Tibial artery (tissue), 4 donors: Measurements from ENCODE around the gene ABLIM3.
A peak's percentile ranks its signal among the peaks of the same experiment; 100 is the strongest.

Experiments used
- DNase-seq, 2 donors: peaks; one replicate each; pipeline ENCODE4 v3.0.0-alpha.2; 2019
- H3K27ac ChIP-seq, 2 donors: fragments of 200-600 bp; sonication (generic) in 1 of 2; 1 replicate in 1 of 2; 2 replicates in 1 of 2; pipeline ENCODE4 v1.5.1; 2018 to 2019; ENCODE audit warnings: mild to moderate bottlenecking in 1 of 2
- H3K27me3 ChIP-seq, 2 donors: fragments of 200-600 bp; sonication (generic) in 1 of 2; one replicate each; pipeline versions ENCODE4 v1.5.1 to v1.6.0; 2016 to 2019
- H3K36me3 ChIP-seq, 3 donors: fragments of 200-600 bp; sonication (generic) in 2 of 3; one replicate each; pipeline ENCODE4 v1.5.1; 2016 to 2019; ENCODE audit warnings: mild to moderate bottlenecking in 2 of 3
- H3K4me1 ChIP-seq, 4 donors: fragments of 200-600 bp; sonication (generic) in 2 of 4; 1 replicate in 3 of 4; 2 replicates in 1 of 4; pipeline ENCODE4 v1.5.1; 2016 to 2019
- H3K4me3 ChIP-seq, 2 donors: fragments of 200-600 bp; sonication (generic) in 1 of 2; 1 replicate in 1 of 2; 2 replicates in 1 of 2; pipeline ENCODE4 v1.5.1; 2018 to 2019; ENCODE audit warnings: mild to moderate bottlenecking in 2 of 2
- H3K9me3 ChIP-seq, 3 donors: fragments of 200-600 bp; sonication (generic) in 1 of 3; one replicate each; pipeline ENCODE4 v1.5.1; 2016 to 2019
- intact Hi-C: fragments of 100-400 bp; cut with DNase I; formaldehyde crosslinking; loops from one replicate; pipeline ENCODE4 v1.15.0; 2023; ENCODE audit warnings: low total_unique reads
- TF ChIP-seq, protein P1 (sequence below), 2 experiments: fragments of 200-600 bp in 1 of 2; fragments of 450-650 bp in 1 of 2; IDR thresholded peaks; one replicate each; pipeline ENCODE4 v1.5.1; 2017 to 2019; ENCODE audit warnings: antibody characterized with exemption in 2 of 2, mild to moderate bottlenecking in 1 of 2, moderate library complexity in 1 of 2

Gene ABLIM3

DNA sequence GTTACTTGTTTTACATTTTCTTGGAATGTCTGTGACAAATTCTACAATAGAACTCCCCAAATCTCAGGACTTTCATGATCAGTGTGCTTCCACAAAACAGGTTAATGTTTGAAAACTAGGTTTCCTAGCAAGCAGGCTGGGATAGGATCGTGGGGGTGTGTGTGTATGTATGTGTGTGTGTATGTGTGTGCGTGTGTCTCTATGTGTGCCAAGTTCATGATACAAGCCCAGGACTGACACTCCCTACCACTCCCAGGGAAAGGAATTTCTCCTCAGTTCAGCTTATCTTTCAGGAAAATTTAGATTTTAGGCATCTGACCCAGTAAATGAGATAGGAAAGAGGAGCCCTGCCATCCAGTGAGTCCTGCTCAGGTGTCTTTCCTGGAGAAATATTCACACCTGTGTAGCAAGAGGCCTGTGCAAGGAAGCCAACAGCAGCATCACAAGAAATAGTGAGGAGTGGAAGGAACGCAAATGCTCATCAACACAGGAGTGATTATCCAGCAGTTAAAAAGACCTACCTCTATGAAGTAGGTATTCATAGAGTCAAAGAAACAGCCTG, 13.8 kb upstream of the ABLIM3 start:
- Histone ChIP-seq H3K27ac (no peak overlapping the region), H3K4me3 (no peak overlapping the region), H3K9me3 (peaks cover 0 to 6% (median 4%) of the 10 kb centered on the region in 3 donors), H3K27me3 (peaks cover 0 to 3% of the 10 kb centered on the region in 2 donors), H3K4me1 (no peaks in the 10 kb centered on the region), H3K36me3 (no peaks in the 10 kb centered on the region)
- intact Hi-C loops = no loop called here
- DNase-seq = no peak
- TF ChIP-seq, protein P1, sequence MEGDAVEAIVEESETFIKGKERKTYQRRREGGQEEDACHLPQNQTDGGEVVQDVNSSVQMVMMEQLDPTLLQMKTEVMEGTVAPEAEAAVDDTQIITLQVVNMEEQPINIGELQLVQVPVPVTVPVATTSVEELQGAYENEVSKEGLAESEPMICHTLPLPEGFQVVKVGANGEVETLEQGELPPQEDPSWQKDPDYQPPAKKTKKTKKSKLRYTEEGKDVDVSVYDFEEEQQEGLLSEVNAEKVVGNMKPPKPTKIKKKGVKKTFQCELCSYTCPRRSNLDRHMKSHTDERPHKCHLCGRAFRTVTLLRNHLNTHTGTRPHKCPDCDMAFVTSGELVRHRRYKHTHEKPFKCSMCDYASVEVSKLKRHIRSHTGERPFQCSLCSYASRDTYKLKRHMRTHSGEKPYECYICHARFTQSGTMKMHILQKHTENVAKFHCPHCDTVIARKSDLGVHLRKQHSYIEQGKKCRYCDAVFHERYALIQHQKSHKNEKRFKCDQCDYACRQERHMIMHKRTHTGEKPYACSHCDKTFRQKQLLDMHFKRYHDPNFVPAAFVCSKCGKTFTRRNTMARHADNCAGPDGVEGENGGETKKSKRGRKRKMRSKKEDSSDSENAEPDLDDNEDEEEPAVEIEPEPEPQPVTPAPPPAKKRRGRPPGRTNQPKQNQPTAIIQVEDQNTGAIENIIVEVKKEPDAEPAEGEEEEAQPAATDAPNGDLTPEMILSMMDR (IDR thresholded peaks at IDR 0.05) = no peak

DNA sequence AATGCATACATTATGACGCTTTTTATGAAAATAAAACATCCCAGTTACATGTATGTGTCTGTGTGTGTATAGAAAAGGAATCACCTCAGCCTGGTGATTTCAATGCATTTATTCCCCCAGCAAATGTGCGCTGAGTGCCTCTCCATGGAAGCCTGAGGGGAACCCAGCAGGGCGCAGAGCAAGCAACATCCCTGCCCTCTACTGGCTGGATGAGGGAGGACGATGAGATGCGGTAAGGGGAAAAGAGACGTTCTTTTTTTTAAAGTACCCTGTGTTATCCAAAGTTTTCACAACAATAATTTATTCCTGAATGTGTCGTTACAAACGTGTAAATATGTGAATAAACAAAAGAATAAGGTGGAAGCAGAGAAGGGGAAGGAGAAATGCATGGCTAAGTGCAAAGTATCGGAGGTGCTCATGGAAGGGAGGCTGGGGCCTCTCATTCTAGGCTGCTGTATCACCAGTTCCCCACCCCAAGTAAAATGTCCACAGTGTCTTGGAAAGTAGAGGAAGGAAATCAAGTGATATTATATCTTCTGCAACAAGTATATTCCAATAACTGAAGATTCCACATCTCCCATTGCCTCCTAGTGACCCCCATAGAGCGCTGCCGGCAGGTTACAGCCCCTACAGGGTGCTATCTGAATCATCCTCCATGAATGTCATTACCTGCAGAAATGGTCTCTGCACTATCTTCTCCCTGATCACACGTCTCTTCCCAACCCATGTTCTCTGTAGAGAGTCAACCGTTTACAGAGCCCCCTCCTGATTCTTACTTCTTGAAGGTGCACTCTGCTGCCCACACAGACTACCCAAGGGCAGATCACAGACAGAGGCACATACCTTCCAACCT, 13.0 kb upstream of the ABLIM3 start:
- Histone ChIP-seq H3K4me1 (no peaks in the 10 kb centered on the region), H3K9me3 (peaks cover 0 to 2% (median 0%) of the 10 kb centered on the region in 3 donors), H3K4me3 (no peak overlapping the region), H3K27me3 (peaks cover 0 to 3% of the 10 kb centered on the region in 2 donors), H3K27ac (no peak overlapping the region), H3K36me3 (no peaks in the 10 kb centered on the region)
- TF ChIP-seq, protein P1 (IDR thresholded peaks at IDR 0.05) = peak in 1 of 2 experiments; percentile 37
- no peak for DNase-seq
- intact Hi-C loops = no loop called here

DNA sequence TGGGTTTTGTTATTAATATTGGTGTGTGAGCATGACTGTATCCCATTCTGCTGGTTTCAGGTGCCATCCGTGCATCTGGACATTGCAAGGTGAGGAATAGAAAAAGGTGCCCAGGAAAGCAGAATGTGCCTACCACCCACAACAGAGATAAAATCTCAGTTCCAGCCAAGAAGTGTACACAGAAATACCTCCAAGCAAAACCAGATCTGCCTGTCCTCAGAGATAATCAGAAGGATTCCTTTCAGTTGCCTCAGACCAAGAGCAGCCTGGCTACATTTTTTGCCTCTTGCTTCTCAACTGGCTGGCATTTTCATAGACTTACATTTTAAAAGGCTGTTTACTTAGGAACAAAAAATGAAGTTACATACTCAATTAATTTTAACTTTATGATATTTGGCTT, 12.1 kb upstream of the ABLIM3 start:
- TF ChIP-seq, protein P1 (IDR thresholded peaks at IDR 0.05) = no peak
- intact Hi-C loops = no loop called here
- no peak for DNase-seq
- Histone ChIP-seq H3K9me3 (no peaks in the 10 kb centered on the region), H3K27ac (no peak overlapping the region), H3K27me3 (peaks cover 0 to 3% of the 10 kb centered on the region in 2 donors), H3K36me3 (no peaks in the 10 kb centered on the region), H3K4me1 (peaks cover 0 to 4% (median 0%) of the 10 kb centered on the region in 4 donors), H3K4me3 (no peak overlapping the region)

DNA sequence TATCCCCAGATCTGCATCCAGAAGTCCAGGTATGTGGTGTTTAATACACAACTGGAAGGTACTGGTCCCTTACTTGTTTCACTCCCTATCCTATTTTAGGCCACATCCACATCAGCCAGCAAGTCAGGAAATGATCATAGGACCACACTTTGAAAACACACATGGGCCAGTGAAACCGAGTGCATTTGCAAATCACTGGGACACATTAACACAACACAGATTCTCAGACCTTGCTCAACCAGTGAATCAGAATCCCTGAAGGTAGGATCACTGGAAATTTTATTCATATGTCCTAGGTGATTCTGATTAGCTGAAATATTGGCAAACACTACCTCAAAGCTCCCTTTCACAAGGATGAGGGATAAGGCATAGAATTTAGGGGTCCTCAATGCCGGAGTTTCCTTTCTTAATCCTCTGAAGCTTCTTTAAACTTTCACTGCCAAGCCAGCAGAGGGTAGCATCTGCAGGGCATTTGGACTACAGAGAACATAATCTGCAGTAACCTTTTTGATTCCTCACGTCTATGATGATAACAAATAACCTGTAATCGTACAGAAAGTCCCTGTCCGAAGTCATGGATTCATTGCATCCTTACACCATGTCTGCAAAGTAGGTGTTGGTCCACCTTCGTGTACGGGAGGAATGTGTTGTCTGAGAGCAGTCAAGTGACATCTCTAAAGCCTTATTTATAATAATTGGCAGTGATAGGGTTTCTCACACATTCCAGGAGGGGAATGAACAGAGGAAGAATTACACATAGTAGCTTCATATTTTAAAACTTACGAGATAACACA, 11.0 kb upstream of the ABLIM3 start:
- Histone ChIP-seq H3K27me3 (no peaks in the 10 kb centered on the region), H3K4me1 (peaks cover 0 to 11% (median 2%) of the 10 kb centered on the region in 4 donors), H3K27ac (no peak overlapping the region), H3K4me3 (no peak overlapping the region), H3K36me3 (no peaks in the 10 kb centered on the region), H3K9me3 (no peaks in the 10 kb centered on the region)
- intact Hi-C loops = no loop called here
- DNase-seq = no peak
- TF ChIP-seq, protein P1 (IDR thresholded peaks at IDR 0.05) = no peak

DNA sequence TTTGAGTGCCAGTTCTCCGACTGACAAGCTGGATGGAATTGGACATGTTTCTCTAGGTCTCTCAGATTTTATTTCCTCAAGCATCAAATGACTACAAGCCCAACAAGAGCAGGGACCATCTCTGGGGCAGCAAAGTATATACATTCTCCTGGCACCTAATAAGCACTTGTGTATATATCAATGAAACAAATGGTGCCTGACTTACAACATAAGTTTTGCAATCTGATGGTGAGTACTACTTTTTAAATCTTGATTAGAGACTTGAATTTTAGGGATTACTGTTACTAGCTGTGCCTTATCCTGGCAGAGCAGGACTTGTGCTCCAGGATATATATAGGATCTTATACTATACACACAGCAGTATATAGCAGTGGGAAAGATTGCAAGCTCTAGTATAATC, 8.8 kb upstream of the ABLIM3 start:
- Histone ChIP-seq H3K4me1 (peaks cover 0 to 11% (median 2%) of the 10 kb centered on the region in 4 donors), H3K9me3 (no peaks in the 10 kb centered on the region), H3K4me3 (no peak overlapping the region), H3K36me3 (no peaks in the 10 kb centered on the region), H3K27me3 (no peaks in the 10 kb centered on the region), H3K27ac (no peak overlapping the region)
- TF ChIP-seq, protein P1 (IDR thresholded peaks at IDR 0.05) = no peak
- no peak for DNase-seq
- intact Hi-C loops = no loop called here
